ENCODE measurements around the gene C3orf52.

The C3orf52 gene

DNA sequence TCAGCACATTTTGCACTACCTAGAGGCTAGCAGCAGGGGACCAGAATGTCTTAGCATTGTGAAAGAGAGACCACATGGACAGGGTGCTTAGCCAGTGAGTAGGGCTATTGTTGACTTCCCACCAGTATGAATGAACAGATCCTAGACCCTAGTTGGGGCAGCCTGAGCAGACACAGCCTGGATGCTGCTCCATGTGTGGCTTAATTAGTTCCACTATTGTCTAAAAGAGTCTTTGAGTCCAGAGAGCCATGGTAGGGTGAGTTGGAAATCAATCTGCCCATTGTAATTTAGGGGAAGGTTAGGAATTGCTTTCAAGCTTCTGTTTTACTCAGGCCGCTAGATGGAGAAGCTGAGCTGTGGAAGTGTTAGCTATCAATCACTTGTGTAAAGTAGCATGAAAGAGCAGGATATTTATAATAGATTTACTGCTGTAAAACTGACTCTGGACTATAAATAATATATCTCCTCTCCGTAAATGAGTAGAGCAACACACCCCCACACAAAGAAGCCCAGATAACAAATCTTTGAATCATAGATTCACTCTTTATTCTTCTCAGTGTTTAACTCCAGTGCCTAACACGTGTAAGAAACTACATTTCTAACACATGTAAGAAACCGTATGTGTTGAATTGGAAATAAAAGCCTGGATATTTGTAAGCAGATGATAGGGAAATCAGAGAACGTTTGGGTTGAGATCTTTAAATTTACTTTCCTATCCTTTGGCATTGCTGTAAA lies 50.9 kb downstream of the C3orf52 start:
- FAIRE-seq: no peak

DNA sequence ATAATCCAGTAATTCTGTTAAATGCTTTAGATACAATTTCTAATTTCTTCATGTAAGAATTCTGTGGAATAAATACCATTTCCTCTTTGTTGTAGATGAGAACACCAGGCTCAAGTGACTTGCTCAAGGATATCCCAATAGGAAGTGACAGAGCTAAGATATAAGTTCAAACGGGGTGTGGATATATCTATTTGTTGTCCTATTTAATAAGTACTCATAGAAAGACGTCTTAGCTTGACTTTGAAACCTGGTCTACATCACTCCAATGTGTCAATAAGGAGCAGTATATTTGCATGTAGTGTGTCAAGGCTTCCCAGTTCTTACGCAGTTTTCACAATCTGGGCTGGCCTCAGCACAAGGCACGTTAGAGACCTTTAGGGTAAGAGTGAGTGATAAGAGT lies 51.6 kb downstream of the C3orf52 start:
- FAIRE-seq: no peak

DNA sequence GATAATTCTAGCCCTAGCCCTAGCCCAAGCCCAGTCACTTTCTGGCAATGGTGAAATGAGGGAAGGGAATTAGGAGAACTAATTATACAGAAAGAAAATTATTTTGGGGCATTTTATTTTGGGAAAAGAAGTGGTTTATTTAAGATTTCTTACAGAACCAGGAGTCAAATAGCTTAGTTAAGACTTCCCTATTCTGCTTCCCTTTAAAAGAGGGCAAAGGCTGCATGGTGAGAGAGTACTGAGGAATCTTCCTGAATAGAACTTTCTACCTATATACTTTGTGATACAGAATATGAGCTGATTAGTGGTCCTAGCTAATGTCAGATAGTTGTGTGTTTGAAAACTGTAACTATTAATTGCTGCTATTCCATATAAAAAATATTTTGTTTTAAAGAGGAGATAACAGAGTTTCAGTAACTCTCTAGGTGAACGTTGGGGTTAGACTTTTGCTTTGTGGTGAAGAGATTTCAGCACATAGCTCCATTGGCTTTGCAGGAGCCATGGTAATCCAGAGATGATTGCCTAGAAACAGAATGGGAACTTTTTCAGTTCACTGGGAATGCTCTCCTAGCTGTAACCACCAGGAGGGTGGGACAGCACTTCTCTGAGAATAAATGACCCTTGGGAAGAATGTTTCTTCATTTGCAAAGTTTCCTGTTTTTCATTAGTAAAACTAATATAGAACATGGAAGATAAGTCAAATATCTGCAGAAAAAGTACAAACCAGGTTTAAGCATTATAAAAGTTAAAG lies 52.2 kb downstream of the C3orf52 start:
- no peak for FAIRE-seq

DNA sequence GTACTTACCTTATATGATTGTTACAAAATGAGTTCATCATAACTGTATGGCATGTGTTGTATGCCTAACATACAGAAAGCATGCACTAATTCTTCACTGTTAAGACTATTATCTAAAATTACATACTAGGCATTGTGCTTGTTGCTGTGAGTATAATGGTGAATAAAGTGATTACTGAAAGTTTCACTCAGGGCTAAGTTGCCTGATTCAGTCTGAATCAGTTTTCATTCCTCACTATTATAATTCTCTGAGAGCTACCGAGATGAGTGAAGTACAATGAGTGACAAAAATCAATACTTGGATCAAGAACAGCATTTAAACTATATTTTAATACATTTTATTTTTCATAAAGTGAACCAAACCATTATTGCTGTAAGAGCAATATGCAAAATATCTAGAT lies 54.4 kb downstream of the C3orf52 start:
- FAIRE-seq: no peak

DNA sequence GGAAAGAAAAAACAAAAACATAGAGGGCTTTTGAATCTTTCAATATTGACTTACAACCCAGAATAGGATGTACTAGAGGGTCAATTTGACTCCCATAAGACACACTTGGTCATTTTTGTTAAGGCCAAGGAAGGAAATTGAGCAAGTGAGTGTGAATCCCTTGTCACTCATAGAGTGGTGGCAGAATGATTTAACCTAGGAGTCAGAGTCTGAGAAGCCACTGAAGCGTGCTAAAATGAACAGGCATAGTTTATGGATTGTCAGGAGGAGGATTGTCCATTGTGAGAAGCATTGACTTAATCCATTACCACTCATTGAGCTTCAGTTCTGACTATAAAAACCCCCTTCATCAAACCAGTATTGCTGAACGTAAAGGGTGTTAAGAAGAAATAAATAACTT lies 55.1 kb downstream of the C3orf52 start:
- FAIRE-seq: no peak

DNA sequence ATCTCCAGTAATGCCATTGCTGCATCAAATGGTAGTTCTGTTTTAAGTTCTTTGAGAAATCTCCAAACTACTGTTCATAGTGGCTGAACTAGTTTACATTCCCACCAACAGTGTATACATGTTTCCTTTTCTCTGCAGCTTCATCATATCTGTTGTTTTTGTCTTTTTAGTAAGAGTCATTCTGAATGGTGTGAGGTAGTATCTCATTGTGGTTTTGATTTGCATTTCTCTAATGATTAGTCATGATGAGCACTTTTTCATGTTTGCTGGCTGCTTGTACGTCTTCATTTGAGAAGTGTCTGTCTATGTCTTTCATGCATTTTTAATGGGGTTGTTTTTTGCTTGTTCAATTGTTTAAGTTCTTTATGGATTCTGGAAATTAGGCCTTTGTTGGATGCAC lies 57.1 kb downstream of the C3orf52 start:
- no peak for FAIRE-seq

DNA sequence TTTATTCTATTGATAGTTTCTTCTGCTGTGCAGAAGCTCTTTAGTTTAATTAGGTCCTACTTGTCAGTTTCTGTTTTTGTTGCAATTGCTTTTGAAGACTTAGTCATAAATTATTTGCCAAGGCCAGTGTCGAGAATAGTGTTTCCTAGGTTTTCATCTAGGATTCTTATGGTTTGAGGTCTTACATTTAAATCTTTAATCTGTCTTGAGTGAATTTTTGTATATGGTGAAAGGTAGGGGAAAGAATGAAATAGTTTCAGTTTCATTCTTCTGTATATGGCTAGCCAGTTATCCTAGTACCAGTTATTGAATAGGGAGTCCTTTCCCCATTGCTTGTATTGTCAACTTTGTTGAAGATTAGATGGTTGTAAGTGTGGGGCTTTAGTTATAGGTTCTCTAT lies 57.5 kb downstream of the C3orf52 start:
- no peak for FAIRE-seq

DNA sequence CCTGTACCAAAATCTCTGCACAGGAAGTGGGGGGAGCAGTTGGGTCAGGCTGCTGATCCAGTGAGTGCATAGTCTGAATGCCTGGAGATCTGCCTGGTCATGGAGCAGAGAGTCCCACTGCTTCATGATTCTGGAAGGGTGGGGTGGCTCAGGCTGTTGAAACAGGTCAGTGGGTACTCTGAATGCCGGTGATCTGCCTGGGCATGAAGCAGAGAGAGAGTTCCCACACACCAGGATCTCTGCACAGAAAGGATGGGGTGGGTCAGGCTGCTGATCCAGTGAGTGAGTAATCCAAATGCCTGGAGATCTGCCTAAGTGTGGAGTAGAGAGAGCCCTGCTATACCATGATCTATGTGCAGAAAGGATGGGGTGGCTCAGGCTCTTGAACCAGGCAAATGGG lies 62.9 kb downstream of the C3orf52 start:
- no peak for FAIRE-seq

DNA sequence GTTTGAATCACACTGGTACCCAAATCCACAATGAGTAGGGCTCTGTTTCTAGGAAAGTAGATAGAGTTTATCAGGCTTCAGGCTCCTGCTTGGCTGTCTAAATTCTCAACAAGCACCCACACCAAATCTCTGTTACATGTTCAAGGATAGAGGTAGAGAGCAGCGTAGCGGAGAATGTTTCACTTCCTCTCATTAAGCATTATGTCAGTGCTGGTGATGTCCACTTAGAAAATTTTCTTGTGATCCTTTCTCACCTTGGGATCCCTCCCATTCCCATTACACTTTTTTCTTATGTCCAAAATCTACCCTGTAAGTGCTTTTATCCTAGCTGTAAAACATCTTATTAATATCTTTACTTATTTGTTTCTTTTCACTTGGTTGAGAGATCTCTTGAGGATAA lies 81.6 kb downstream of the C3orf52 start:
- no peak for FAIRE-seq

Data from colon (tissue), 2 donors.